Caco-2 (cell line): ENCODE results near the gene ECEL1. TPM values are rescaled to one million over a fixed set of nuclear protein-coding genes. Genes with fewer than 3 reads are reported as not detected.

Experiments used
- BruUV-seq: library from RNA; stranded (reverse); fragments of 400-500 nt; replicated peaks from 2 replicates; lab custom pipeline; 2021; lab: Mats Ljungman, UMichigan
- CTCF ChIA-PET: fragments of 300-600 bp; sonication (Branson Sonifier 250); formaldehyde crosslinking; loops from one replicate; lab custom pipeline; 2022; ENCODE audit warnings: antibody characterized with exemption; lab: Charles Lee
- POLR2A ChIA-PET: fragments of 300-600 bp; sonication (Branson Sonifier 250); formaldehyde crosslinking; loops from one replicate; lab custom pipeline; 2022; ENCODE audit warnings: antibody characterized with exemption; lab: Charles Lee
- DNase-seq, 2 experiments: peaks; one replicate each; pipeline versions ENCODE4 v3.0.0 to v3.0.0-alpha.2; 2020 to 2022
- H3K27me3 ChIP-seq: replicated peaks from 2 replicates; pipeline ENCODE4 v1.6.0; 2011; ENCODE audit warnings: low read length; ENCODE audit not compliant: control insufficient read depth, insufficient read depth
- H3K36me3 ChIP-seq: 2 replicates; pipeline ENCODE4 v1.5.1; 2011; ENCODE audit warnings: low read length; ENCODE audit not compliant: control insufficient read depth, insufficient read depth
- H3K4me1 ChIP-seq: fragments of 250-450 bp; sonication (Bioruptor Pico); 2 replicates; pipeline ENCODE4 v1.5.1; 2020; ENCODE audit warnings: mild to moderate bottlenecking
- H3K4me3 ChIP-seq: 2 replicates; pipeline ENCODE4 v1.5.1; 2011; ENCODE audit warnings: low read depth, mild to moderate bottlenecking, control low read depth, low read length
- H3K9me3 ChIP-seq: fragments of 250-450 bp; sonication (Bioruptor Pico); 2 replicates; pipeline ENCODE4 v1.5.1; 2020; ENCODE audit warnings: mild to moderate bottlenecking, moderate library complexity
- H3K27ac Mint-ChIP-seq: one replicate; pipeline ENCODE4 v1.8.0; 2022; ENCODE audit warnings: mixed read lengths; ENCODE audit not compliant: unreplicated experiment
- H3K27me3 Mint-ChIP-seq: one replicate; pipeline ENCODE4 v1.8.0; 2022; ENCODE audit warnings: mixed read lengths; ENCODE audit not compliant: insufficient read depth, unreplicated experiment
- H3K36me3 Mint-ChIP-seq: one replicate; pipeline ENCODE4 v1.8.0; 2022; ENCODE audit warnings: mild to moderate bottlenecking, mixed read lengths; ENCODE audit not compliant: insufficient read depth, unreplicated experiment
- H3K4me1 Mint-ChIP-seq: one replicate; pipeline ENCODE4 v1.8.0; 2022; ENCODE audit warnings: low read depth, mixed read lengths; ENCODE audit not compliant: unreplicated experiment
- H3K4me3 Mint-ChIP-seq: one replicate; pipeline ENCODE4 v1.8.0; 2022; ENCODE audit warnings: mild to moderate bottlenecking, moderate library complexity, mixed read lengths; ENCODE audit not compliant: unreplicated experiment
- H3K9me3 Mint-ChIP-seq: one replicate; pipeline ENCODE4 v1.8.0; 2022; ENCODE audit warnings: mixed read lengths; ENCODE audit not compliant: unreplicated experiment
- intact Hi-C: fragments of 100-400 bp; cut with micrococcal nuclease; formaldehyde crosslinking; loops from one replicate; pipeline ENCODE4 v1.10.0; 2022; ENCODE audit not compliant: unreplicated experiment
- total RNA-seq: library from RNA; stranded (reverse); gene quantifications from 2 replicates; pipeline ENCODE4 v1.2.3, GENCODE V29; 2022
- TF ChIP-seq, protein P1 (sequence below), 2 experiments: fragments of 200-600 bp in 1 of 2; IDR thresholded peaks; 1 replicate in 1 of 2; 2 replicates in 1 of 2; pipeline versions ENCODE4 v1.5.1 to v1.8.0; 2011 to 2022; ENCODE audit warnings: antibody characterized with exemption in 1 of 2, control low read depth in 1 of 2, inconsistent platforms in 1 of 2, low read depth in 1 of 2, low read length in 1 of 2, mild to moderate bottlenecking in 1 of 2, moderate library complexity in 1 of 2; ENCODE audit not compliant: insufficient read depth in 1 of 2, severe bottlenecking in 1 of 2, unreplicated experiment in 1 of 2

Gene ECEL1
- total RNA-seq, 1 experiment from 2014 or later = 6.4 TPM

DNA sequence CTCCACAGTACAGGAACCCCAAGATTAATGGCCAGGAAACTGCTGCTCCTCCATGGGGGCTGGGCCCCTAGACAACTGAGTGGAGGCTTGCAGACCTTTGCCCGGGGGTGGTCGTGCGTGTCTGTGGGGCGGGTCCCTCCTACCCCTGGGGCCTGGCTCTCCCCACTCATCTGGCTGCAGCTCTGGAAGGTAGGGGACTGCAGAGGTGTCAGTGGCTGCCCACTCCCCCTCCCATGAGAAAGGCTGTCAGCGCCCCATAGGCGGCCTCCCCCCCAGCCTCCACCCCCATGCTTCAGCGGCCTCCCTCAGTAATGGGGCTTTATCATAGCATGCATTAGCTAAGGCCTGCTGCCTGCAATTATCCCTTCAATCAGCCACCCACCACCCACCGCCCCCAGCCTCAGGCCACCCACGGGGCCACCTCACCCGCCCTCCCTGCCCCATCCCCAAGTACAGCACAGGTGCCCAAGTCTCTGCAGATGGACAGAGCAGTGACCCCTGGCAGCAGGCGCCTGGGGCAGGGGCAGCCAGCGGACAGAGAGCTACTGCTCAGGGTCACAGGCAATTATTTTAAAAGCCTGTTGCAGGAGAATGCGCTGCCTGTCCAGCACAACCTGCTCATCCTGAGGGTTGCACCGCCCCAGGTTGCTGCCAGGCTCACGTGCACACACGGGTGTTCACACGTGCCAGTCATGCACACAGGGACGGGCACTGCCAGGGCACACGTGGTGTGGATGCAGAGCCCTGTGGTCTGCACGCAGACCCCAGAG, 9.1 kb upstream of the ECEL1 start:
- Histone ChIP-seq H3K4me1 (no peaks in the 10 kb centered on the region), H3K36me3 (no peaks in the 10 kb centered on the region), H3K9me3 (no peaks in the 10 kb centered on the region), H3K27me3 (no peaks in the 10 kb centered on the region), H3K4me3 (no peak overlapping the region)
- ChIA-PET POLR2A (no interaction called here), CTCF (no interaction called here)
- no peaks in the 10 kb centered on the region for H3K36me3 Mint-ChIP-seq
- no peaks in the 10 kb centered on the region for H3K9me3 Mint-ChIP-seq
- H3K4me1 Mint-ChIP-seq = no peaks in the 10 kb centered on the region
- H3K27me3 Mint-ChIP-seq = no peaks in the 10 kb centered on the region
- TF ChIP-seq, protein P1, sequence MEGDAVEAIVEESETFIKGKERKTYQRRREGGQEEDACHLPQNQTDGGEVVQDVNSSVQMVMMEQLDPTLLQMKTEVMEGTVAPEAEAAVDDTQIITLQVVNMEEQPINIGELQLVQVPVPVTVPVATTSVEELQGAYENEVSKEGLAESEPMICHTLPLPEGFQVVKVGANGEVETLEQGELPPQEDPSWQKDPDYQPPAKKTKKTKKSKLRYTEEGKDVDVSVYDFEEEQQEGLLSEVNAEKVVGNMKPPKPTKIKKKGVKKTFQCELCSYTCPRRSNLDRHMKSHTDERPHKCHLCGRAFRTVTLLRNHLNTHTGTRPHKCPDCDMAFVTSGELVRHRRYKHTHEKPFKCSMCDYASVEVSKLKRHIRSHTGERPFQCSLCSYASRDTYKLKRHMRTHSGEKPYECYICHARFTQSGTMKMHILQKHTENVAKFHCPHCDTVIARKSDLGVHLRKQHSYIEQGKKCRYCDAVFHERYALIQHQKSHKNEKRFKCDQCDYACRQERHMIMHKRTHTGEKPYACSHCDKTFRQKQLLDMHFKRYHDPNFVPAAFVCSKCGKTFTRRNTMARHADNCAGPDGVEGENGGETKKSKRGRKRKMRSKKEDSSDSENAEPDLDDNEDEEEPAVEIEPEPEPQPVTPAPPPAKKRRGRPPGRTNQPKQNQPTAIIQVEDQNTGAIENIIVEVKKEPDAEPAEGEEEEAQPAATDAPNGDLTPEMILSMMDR (IDR thresholded peaks at IDR 0.05; ENCODE audit: insufficient read depth in 1 of 2, low read depth in 1 of 2, low read length in 1 of 2, severe bottlenecking in 1 of 2, unreplicated experiment in 1 of 2) = no peak
- intact Hi-C loops = no loop called here
- DNase-seq = no peak
- H3K27ac Mint-ChIP-seq = no peak overlapping the region
- H3K4me3 Mint-ChIP-seq = no peak overlapping the region
- no TSS peak for BruUV-seq

DNA sequence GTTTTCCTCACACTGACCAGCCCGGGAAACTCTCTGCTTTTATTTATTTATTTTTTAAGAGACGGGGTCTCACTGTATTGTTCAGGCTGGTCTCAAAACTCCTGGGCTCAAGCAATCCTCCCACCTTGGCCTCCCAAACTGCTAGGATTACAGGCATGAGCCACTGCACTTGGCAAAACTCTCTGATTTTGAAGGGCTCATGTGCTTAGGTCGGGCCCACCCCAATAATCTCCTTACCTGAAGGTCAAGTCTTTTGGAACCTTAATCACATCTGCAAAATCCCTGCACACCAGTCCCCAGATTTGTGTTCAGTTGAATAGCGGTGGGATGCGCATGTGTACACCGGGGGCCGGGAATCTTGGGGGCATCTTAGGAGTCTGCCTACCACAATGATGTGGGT, 7.7 kb upstream of the ECEL1 start:
- Histone ChIP-seq H3K36me3 (no peaks in the 10 kb centered on the region), H3K4me3 (no peak overlapping the region), H3K27me3 (no peaks in the 10 kb centered on the region), H3K4me1 (no peaks in the 10 kb centered on the region), H3K9me3 (no peaks in the 10 kb centered on the region)
- BruUV-seq = no TSS peak
- intact Hi-C loops = no loop called here
- Mint-ChIP-seq H3K27me3 (no peaks in the 10 kb centered on the region), H3K36me3 (no peaks in the 10 kb centered on the region), H3K9me3 (no peaks in the 10 kb centered on the region), H3K27ac (no peak overlapping the region), H3K4me3 (no peak overlapping the region), H3K4me1 (no peaks in the 10 kb centered on the region)
- ChIA-PET POLR2A (no interaction called here), CTCF (no interaction called here)
- DNase-seq = no peak
- TF ChIP-seq, protein P1 (IDR thresholded peaks at IDR 0.05; ENCODE audit: insufficient read depth in 1 of 2, low read depth in 1 of 2, low read length in 1 of 2, severe bottlenecking in 1 of 2, unreplicated experiment in 1 of 2) = no peak

DNA sequence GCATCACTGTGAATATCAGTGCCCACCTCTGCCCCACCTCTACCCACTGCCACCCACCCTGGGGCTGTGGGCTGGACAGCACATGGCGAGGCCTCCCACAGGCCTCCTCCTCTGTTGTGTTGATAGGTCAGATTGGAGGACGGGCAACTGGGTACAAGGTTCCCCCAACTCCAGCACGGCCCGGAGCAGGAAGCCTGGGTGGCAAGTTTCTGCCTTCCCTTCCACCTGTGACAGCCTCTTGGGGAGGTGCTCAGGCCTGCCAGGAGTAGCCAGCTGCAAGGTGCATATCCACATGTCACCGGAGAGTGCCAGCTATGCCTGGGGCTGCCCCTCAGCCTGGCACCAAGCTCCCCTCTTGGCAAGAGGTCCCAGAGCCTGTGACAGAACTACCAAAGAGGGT, 6.9 kb upstream of the ECEL1 start:
- H3K4me1 Mint-ChIP-seq = no peaks in the 10 kb centered on the region
- no peak overlapping the region for H3K27ac Mint-ChIP-seq
- TF ChIP-seq, protein P1 (IDR thresholded peaks at IDR 0.05; ENCODE audit: insufficient read depth in 1 of 2, low read depth in 1 of 2, low read length in 1 of 2, severe bottlenecking in 1 of 2, unreplicated experiment in 1 of 2) = no peak
- H3K36me3 ChIP-seq = no peaks in the 10 kb centered on the region
- no peaks in the 10 kb centered on the region for H3K36me3 Mint-ChIP-seq
- no peak overlapping the region for H3K4me3 Mint-ChIP-seq
- H3K9me3 Mint-ChIP-seq = no peaks in the 10 kb centered on the region
- no peak for DNase-seq
- no peak overlapping the region for H3K4me3 ChIP-seq
- no peaks in the 10 kb centered on the region for H3K9me3 ChIP-seq
- CTCF ChIA-PET = no interaction called here
- no peaks in the 10 kb centered on the region for H3K27me3 Mint-ChIP-seq
- no TSS peak for BruUV-seq
- POLR2A ChIA-PET = no interaction called here
- H3K27me3 ChIP-seq = no peaks in the 10 kb centered on the region
- intact Hi-C loops = no loop called here
- H3K4me1 ChIP-seq = no peaks in the 10 kb centered on the region
